Neuronal stem cell (in vitro differentiated cells): Measurements from ENCODE around the gene IFT25.
A peak's percentile ranks its signal among the peaks of the same experiment; 100 is the strongest.

ENCODE experiments used
- DNase-seq: peaks from one replicate; pipeline ENCODE4 v3.0.0-alpha.2; 2013; ENCODE audit warnings: low spot score
- H2AFZ ChIP-seq: one replicate; pipeline ENCODE4 v1.6.1; 2013; ENCODE audit warnings: mild to moderate bottlenecking, low read length, inconsistent platforms
- H2AK5ac ChIP-seq: 2 replicates; pipeline ENCODE4 v1.6.1; 2013; ENCODE audit warnings: low read depth, mild to moderate bottlenecking, inconsistent platforms, low read length, moderate library complexity, mixed read lengths
- H2BK120ac ChIP-seq: 2 replicates; pipeline ENCODE4 v1.6.1; 2013; ENCODE audit warnings: low read depth, mild to moderate bottlenecking, inconsistent platforms, low read length, moderate library complexity, mixed read lengths
- H2BK12ac ChIP-seq: one replicate; pipeline ENCODE4 v1.6.1; 2013; ENCODE audit warnings: low read length, inconsistent platforms
- H2BK15ac ChIP-seq: 2 replicates; pipeline ENCODE4 v1.6.1; 2013; ENCODE audit warnings: mild to moderate bottlenecking, low read length, inconsistent platforms, mixed read lengths
- H2BK5ac ChIP-seq: one replicate; pipeline ENCODE4 v1.6.1; 2013; ENCODE audit warnings: inconsistent platforms, mild to moderate bottlenecking, low read length, moderate library complexity
- H3K14ac ChIP-seq: one replicate; pipeline ENCODE4 v1.6.1; 2013; ENCODE audit warnings: low read length, inconsistent platforms
- H3K18ac ChIP-seq: 2 replicates; pipeline ENCODE4 v1.6.1; 2013; ENCODE audit warnings: low read length, inconsistent platforms
- H3K23ac ChIP-seq: 2 replicates; pipeline ENCODE4 v1.6.1; 2013; ENCODE audit warnings: low read depth, mild to moderate bottlenecking, mixed read lengths, low read length, inconsistent platforms; ENCODE audit not compliant: poor library complexity
- H3K27ac ChIP-seq: replicated peaks from 3 replicates; pipeline ENCODE4 v1.5.1; 2013; ENCODE audit warnings: low read length, inconsistent platforms
- H3K27me3 ChIP-seq, 3 experiments: 2 replicates each; pipeline ENCODE4 v1.6.1; 2013; ENCODE audit warnings: low read length in 3 of 3, mild to moderate bottlenecking in 2 of 3, inconsistent platforms in 1 of 3, low read depth in 1 of 3, mixed read lengths in 1 of 3, moderate library complexity in 1 of 3; ENCODE audit not compliant: control insufficient read depth in 3 of 3, insufficient read depth in 3 of 3
- H3K36me3 ChIP-seq, 2 donors: replicated peaks in 1 of 2; 2 replicates each; pipeline ENCODE4 v1.6.1; 2013; ENCODE audit warnings: low read length in 2 of 2; ENCODE audit not compliant: control insufficient read depth in 2 of 2, insufficient read depth in 2 of 2
- H3K4ac ChIP-seq: 2 replicates; pipeline ENCODE4 v1.6.1; 2013; ENCODE audit warnings: inconsistent platforms, mild to moderate bottlenecking, low read length, moderate library complexity
- H3K4me1 ChIP-seq, 2 donors: 1 replicate in 1 of 2; 2 replicates in 1 of 2; pipeline ENCODE4 v1.6.1; 2013; ENCODE audit warnings: low read length in 2 of 2, low read depth in 1 of 2; ENCODE audit not compliant: control insufficient read depth in 2 of 2, insufficient read depth in 1 of 2
- H3K4me2 ChIP-seq: one replicate; pipeline ENCODE4 v1.6.1; 2013; ENCODE audit warnings: mild to moderate bottlenecking, low read length, inconsistent platforms; ENCODE audit not compliant: insufficient read depth, poor library complexity, severe bottlenecking
- H3K4me3 ChIP-seq, 2 donors: 2 replicates each; pipeline ENCODE4 v1.5.1; 2013; ENCODE audit warnings: low read length in 2 of 2, mild to moderate bottlenecking in 2 of 2, inconsistent platforms in 1 of 2, moderate library complexity in 1 of 2
- H3K79me1 ChIP-seq: one replicate; pipeline ENCODE4 v1.6.1; 2013; ENCODE audit warnings: low read depth, mild to moderate bottlenecking, inconsistent platforms, low read length, moderate library complexity
- H3K9ac ChIP-seq: one replicate; pipeline ENCODE4 v1.6.1; 2013; ENCODE audit warnings: mild to moderate bottlenecking, low read depth, low read length, inconsistent platforms; ENCODE audit not compliant: poor library complexity
- H3K9me3 ChIP-seq, 2 donors: replicated peaks in 1 of 2; 2 replicates each; pipeline versions ENCODE3 to v1.6.1; 2013; ENCODE audit warnings: low read length in 2 of 2, mild to moderate bottlenecking in 2 of 2, inconsistent platforms in 1 of 2, low read depth in 1 of 2, mixed read lengths in 1 of 2, moderate library complexity in 1 of 2; ENCODE audit not compliant: control insufficient read depth in 2 of 2, insufficient read depth in 1 of 2
- H4K8ac ChIP-seq: one replicate; pipeline ENCODE4 v1.6.1; 2013; ENCODE audit warnings: low read depth, mild to moderate bottlenecking, inconsistent platforms, low read length, moderate library complexity
- H4K91ac ChIP-seq: one replicate; pipeline ENCODE4 v1.6.1; 2013; ENCODE audit warnings: low read length, low read depth, mild to moderate bottlenecking, inconsistent platforms; ENCODE audit not compliant: poor library complexity
- WGBS, 2 donors: extraction: QIAGEN DNeasy Blood & Tissue Kit; methylation state at CpG; one replicate each; pipeline ENCODE4 v1.1.7; 2013; ENCODE audit warnings: missing lambda C conversion rate in 2 of 2, mixed read lengths in 1 of 2; ENCODE audit not compliant: insufficient read length in 2 of 2, insufficient replicate concordance in 1 of 2; ENCODE audit errors: extremely low coverage in 2 of 2; 5-methylcytosine and 5-hydroxymethylcytosine counted together

IFT25 gene

GRCh38 chr1:53929246-53929960, 16.1 kb downstream of the IFT25 start:
- Histone ChIP-seq H3K18ac (no peak overlapping the region), H3K4me3 (no peak overlapping the region), H2BK120ac (no peak overlapping the region), H3K4me1 (no peaks in the 10 kb centered on the region), H2AFZ (no peak overlapping the region), H4K91ac (no peak overlapping the region), H2BK12ac (no peak overlapping the region), H3K14ac (no peak overlapping the region), H2BK15ac (no peak overlapping the region), H3K36me3 (peaks cover 7 to 91% of the 10 kb centered on the region in 2 donors), H3K4me2 (no peak overlapping the region), H3K23ac (no peak overlapping the region), H3K4ac (no peak overlapping the region), H3K9ac (no peak overlapping the region), H3K27ac (no peak overlapping the region), H2BK5ac (no peak overlapping the region), H2AK5ac (no peak overlapping the region), H3K79me1 (no peaks in the 10 kb centered on the region), H4K8ac (no peak overlapping the region), H3K27me3 (no peaks in the 10 kb centered on the region), H3K9me3 (peaks cover 5 to 24% of the 10 kb centered on the region in 2 donors)
- WGBS, 2 donors: no CpG with 5 or more reads among the region's 2 CpGs
- no peak for DNase-seq

- no peaks in the 10 kb centered on the region for H3K79me1 ChIP-seq
- H3K27me3 ChIP-seq: no peaks in the 10 kb centered on the region
- peaks cover 3 to 7% of the 10 kb centered on the region in 2 donors for H3K9me3 ChIP-seq
- no peak overlapping the region for H3K4me3 ChIP-seq
- no peak overlapping the region for H4K8ac ChIP-seq
- no peak overlapping the region for H3K14ac ChIP-seq
- no peak overlapping the region for H2BK120ac ChIP-seq
- no peak overlapping the region for H3K9ac ChIP-seq
- H2AFZ ChIP-seq: no peak overlapping the region
- H2BK5ac ChIP-seq: no peak overlapping the region
- no peak overlapping the region for H3K27ac ChIP-seq
- peaks cover 4 to 94% of the 10 kb centered on the region in 2 donors for H3K36me3 ChIP-seq
- no peak overlapping the region for H4K91ac ChIP-seq
- H3K23ac ChIP-seq: no peak overlapping the region
- no CpG with 5 or more reads among the region's 2 CpGs for WGBS, 2 donors
- DNase-seq: no peak
- H2AK5ac ChIP-seq: no peak overlapping the region
- H3K18ac ChIP-seq: no peak overlapping the region
- no peak overlapping the region for H2BK12ac ChIP-seq
- no peak overlapping the region for H3K4me2 ChIP-seq
- no peak overlapping the region for H3K4ac ChIP-seq
- peaks cover 0 to 2% of the 10 kb centered on the region in 2 donors for H3K4me1 ChIP-seq
- H2BK15ac ChIP-seq: no peak overlapping the region
Observed at GRCh38 chr1:53927376-53927881, 18.1 kb downstream of the IFT25 start.

GRCh38 chr1:53919675-53920066, 25.8 kb downstream of the IFT25 start:
- H3K9ac ChIP-seq: no peak overlapping the region
- H3K4me3 ChIP-seq: no peak overlapping the region
- no peaks in the 10 kb centered on the region for H3K27me3 ChIP-seq
- peaks cover 0 to 15% of the 10 kb centered on the region in 2 donors for H3K9me3 ChIP-seq
- no peak overlapping the region for H4K8ac ChIP-seq
- H3K4ac ChIP-seq: no peak overlapping the region
- no peak overlapping the region for H3K4me2 ChIP-seq
- WGBS, 2 donors: no CpG with 5 or more reads among the region's 3 CpGs
- DNase-seq: no peak
- no peak overlapping the region for H2BK12ac ChIP-seq
- H3K79me1 ChIP-seq: no peaks in the 10 kb centered on the region
- H2BK5ac ChIP-seq: no peak overlapping the region
- H2BK15ac ChIP-seq: no peak overlapping the region
- H4K91ac ChIP-seq: no peak overlapping the region
- H3K27ac ChIP-seq: no peak overlapping the region
- no peak overlapping the region for H3K23ac ChIP-seq
- H3K36me3 ChIP-seq: peaks cover 3 to 80% of the 10 kb centered on the region in 2 donors
- H3K14ac ChIP-seq: no peak overlapping the region
- H3K18ac ChIP-seq: no peak overlapping the region
- no peak overlapping the region for H2AFZ ChIP-seq
- H3K4me1 ChIP-seq: peaks cover 0 to 2% of the 10 kb centered on the region in 2 donors
- no peak overlapping the region for H2AK5ac ChIP-seq
- H2BK120ac ChIP-seq: no peak overlapping the region

- Histone ChIP-seq H3K4me2 (no peak overlapping the region), H3K79me1 (no peaks in the 10 kb centered on the region), H2BK12ac (no peak overlapping the region), H2BK15ac (no peak overlapping the region), H2BK5ac (no peak overlapping the region), H3K9ac (no peak overlapping the region), H3K18ac (no peak overlapping the region), H2BK120ac (no peak overlapping the region), H3K4me3 (no peak overlapping the region), H3K23ac (no peak overlapping the region), H3K9me3 (peaks cover 0 to 15% of the 10 kb centered on the region in 2 donors), H4K91ac (no peak overlapping the region), H3K4me1 (peaks cover 0 to 5% of the 10 kb centered on the region in 2 donors), H3K4ac (no peak overlapping the region), H3K27ac (no peak overlapping the region), H3K27me3 (no peaks in the 10 kb centered on the region), H3K14ac (no peak overlapping the region), H2AK5ac (no peak overlapping the region), H4K8ac (peak overlapping the region; percentile 83), H2AFZ (no peak overlapping the region), H3K36me3 (peaks cover 3 to 75% of the 10 kb centered on the region in 2 donors)
- no peak for DNase-seq
- no CpG with 5 or more reads among the region's 5 CpGs for WGBS, 2 donors
Observed at GRCh38 chr1:53918343-53918742, 27.2 kb downstream of the IFT25 start.
